ENCODE results near the gene OR14I1. TPM values are rescaled to one million over a fixed set of nuclear protein-coding genes. Genes with fewer than 3 reads are reported as not detected.

The OR14I1 gene
- total and polyA plus RNA-seq, 4 donors: not detected

Small RNAs within 50 kb of the gene (small RNA-seq; reads per million reads assigned to genes)
- gene AHCYP8 (ENCODE audit: low replicate concordance): not detected

Other genes starting within 250 kb of the OR14I1 start
- gene OR2T3, start 229.4 kb downstream of the OR14I1 start, total RNA-seq: not detected
- gene OR2T3, start 229.4 kb downstream of the OR14I1 start, polyA plus RNA-seq (ENCODE audit: insufficient read length in 2 of 2): not detected
- gene OR2T5, start 214.2 kb downstream of the OR14I1 start, total RNA-seq: not detected
- gene OR2T5, start 214.2 kb downstream of the OR14I1 start, polyA plus RNA-seq (ENCODE audit: insufficient read length in 2 of 2): not detected
- gene OR2G6, start 194.7 kb downstream of the OR14I1 start, total RNA-seq: not detected
- gene OR2G6, start 194.7 kb downstream of the OR14I1 start, polyA plus RNA-seq (ENCODE audit: insufficient read length in 2 of 2): under 1 TPM in 1 of 2 donors, not detected in 1; 0.06 TPM
- not detected for gene OR2T29, start 140.0 kb downstream of the OR14I1 start, total RNA-seq
- gene OR2T29, start 140.0 kb downstream of the OR14I1 start, polyA plus RNA-seq (ENCODE audit: insufficient read length in 2 of 2): not detected
- not detected for gene OR2T34, start 128.0 kb downstream of the OR14I1 start, total RNA-seq
- not detected for gene OR2T34, start 128.0 kb downstream of the OR14I1 start, polyA plus RNA-seq (ENCODE audit: insufficient read length in 2 of 2)
- not detected for gene OR2T10, start 105.1 kb downstream of the OR14I1 start, total RNA-seq
- gene OR2T10, start 105.1 kb downstream of the OR14I1 start, polyA plus RNA-seq (ENCODE audit: insufficient read length in 2 of 2): not detected
- not detected for gene OR2T11, start 67.7 kb downstream of the OR14I1 start, total RNA-seq
- gene OR2T11, start 67.7 kb downstream of the OR14I1 start, polyA plus RNA-seq (ENCODE audit: insufficient read length in 2 of 2): not detected
- not detected for gene OR2T35, start 57.5 kb downstream of the OR14I1 start, total RNA-seq
- not detected for gene OR2T35, start 57.5 kb downstream of the OR14I1 start, polyA plus RNA-seq (ENCODE audit: insufficient read length in 2 of 2)
- not detected for gene OR2T27, start 47.2 kb downstream of the OR14I1 start, total RNA-seq
- gene OR2T27, start 47.2 kb downstream of the OR14I1 start, polyA plus RNA-seq (ENCODE audit: insufficient read length in 2 of 2): not detected
- not detected for gene LYPD8, start 53.0 kb upstream of the OR14I1 start, total RNA-seq
- not detected for gene LYPD8, start 53.0 kb upstream of the OR14I1 start, polyA plus RNA-seq (ENCODE audit: insufficient read length in 2 of 2)
- gene SH3BP5L, start 123.1 kb upstream of the OR14I1 start, total RNA-seq: 10 to 100 TPM; 16.3 to 25.2 TPM
- gene SH3BP5L, start 123.1 kb upstream of the OR14I1 start, polyA plus RNA-seq (ENCODE audit: insufficient read length in 2 of 2): 10 to 100 TPM; 34.8 to 37.8 TPM
- 10 to 100 TPM; 13.8 to 22.0 TPM for gene ZNF672, start 135.5 kb upstream of the OR14I1 start, total RNA-seq
- 10 to 100 TPM; 31.5 to 35.1 TPM for gene ZNF672, start 135.5 kb upstream of the OR14I1 start, polyA plus RNA-seq (ENCODE audit: insufficient read length in 2 of 2)
- 10 to 100 TPM; 13.6 to 32.7 TPM for gene ZNF692, start 156.3 kb upstream of the OR14I1 start, total RNA-seq
- gene ZNF692, start 156.3 kb upstream of the OR14I1 start, polyA plus RNA-seq (ENCODE audit: insufficient read length in 2 of 2): 10 to 100 TPM; 69.4 to 89.3 TPM
- 1 to 10 TPM; 7.8 to 8.9 TPM for gene PGBD2, start 203.5 kb upstream of the OR14I1 start, total RNA-seq
- 1 to 10 TPM; 6.8 to 7.2 TPM for gene PGBD2, start 203.5 kb upstream of the OR14I1 start, polyA plus RNA-seq (ENCODE audit: insufficient read length in 2 of 2)

All from spinal cord (tissue), 4 donors.